HUES48 (cell line): Measurements from ENCODE around the gene PLEKHA1.

Experiments used
- H3K27ac ChIP-seq: one replicate; pipeline ENCODE4 v1.7.0; 2013; ENCODE audit warnings: low read depth, low read length, inconsistent platforms
- H3K27me3 ChIP-seq: 2 replicates; pipeline ENCODE4 v1.6.1; 2013; ENCODE audit warnings: mild to moderate bottlenecking, low read length; ENCODE audit not compliant: control insufficient read depth, insufficient read depth
- H3K36me3 ChIP-seq: 2 replicates; pipeline ENCODE4 v1.6.1; 2013; ENCODE audit warnings: low read length; ENCODE audit not compliant: control insufficient read depth, insufficient read depth
- H3K4me1 ChIP-seq: 2 replicates; pipeline ENCODE4 v1.6.1; 2013; ENCODE audit warnings: mild to moderate bottlenecking, low read length; ENCODE audit not compliant: control insufficient read depth, insufficient read depth
- H3K4me3 ChIP-seq: 2 replicates; pipeline ENCODE4 v1.5.1; 2013; ENCODE audit warnings: mild to moderate bottlenecking, low read depth, low read length
- H3K9ac ChIP-seq: 2 replicates; pipeline ENCODE4 v1.6.1; 2013; ENCODE audit warnings: mild to moderate bottlenecking, low read depth, low read length, moderate library complexity
- H3K9me3 ChIP-seq: 2 replicates; pipeline ENCODE4 v1.6.1; 2013; ENCODE audit warnings: low read length; ENCODE audit not compliant: control insufficient read depth, insufficient read depth

Gene PLEKHA1

GRCh38 chr10:122468926-122469781 lies 94.6 kb downstream of the PLEKHA1 start:
- Histone ChIP-seq H3K36me3 (no peaks in the 10 kb centered on the region), H3K9me3 (no peaks in the 10 kb centered on the region), H3K4me3 (no peak overlapping the region), H3K4me1 (peaks cover 4% of the 10 kb centered on the region), H3K9ac (no peak overlapping the region), H3K27ac (no peak overlapping the region), H3K27me3 (peaks cover 17% of the 10 kb centered on the region)

GRCh38 chr10:122469848-122470247 lies 95.3 kb downstream of the PLEKHA1 start:
- H3K9me3 ChIP-seq, result no peaks in the 10 kb centered on the region
- H3K9ac ChIP-seq, result no peak overlapping the region
- H3K36me3 ChIP-seq, result no peaks in the 10 kb centered on the region
- peaks cover 10% of the 10 kb centered on the region for H3K4me1 ChIP-seq
- H3K27me3 ChIP-seq, result peaks cover 10% of the 10 kb centered on the region
- H3K27ac ChIP-seq, result no peak overlapping the region
- no peak overlapping the region for H3K4me3 ChIP-seq

GRCh38 chr10:122471531-122472177 lies 97.1 kb downstream of the PLEKHA1 start:
- H3K36me3 ChIP-seq, result no peaks in the 10 kb centered on the region
- H3K4me3 ChIP-seq, result no peak overlapping the region
- H3K9me3 ChIP-seq, result no peaks in the 10 kb centered on the region
- no peak overlapping the region for H3K9ac ChIP-seq
- no peak overlapping the region for H3K27ac ChIP-seq
- no peaks in the 10 kb centered on the region for H3K27me3 ChIP-seq
- H3K4me1 ChIP-seq, result peaks cover 29% of the 10 kb centered on the region

GRCh38 chr10:122473116-122473515 lies 98.6 kb downstream of the PLEKHA1 start:
- Histone ChIP-seq H3K36me3 (no peaks in the 10 kb centered on the region), H3K4me3 (no peak overlapping the region), H3K27me3 (no peaks in the 10 kb centered on the region), H3K9me3 (no peaks in the 10 kb centered on the region), H3K27ac (no peak overlapping the region), H3K9ac (no peak overlapping the region), H3K4me1 (peaks cover 37% of the 10 kb centered on the region)

- Histone ChIP-seq H3K27ac (no peak overlapping the region), H3K36me3 (no peaks in the 10 kb centered on the region), H3K9ac (no peak overlapping the region), H3K4me3 (no peak overlapping the region), H3K9me3 (no peaks in the 10 kb centered on the region), H3K4me1 (peaks cover 44% of the 10 kb centered on the region), H3K27me3 (no peaks in the 10 kb centered on the region)
These were observed 99.8 kb downstream of the PLEKHA1 start for GRCh38 chr10:122474131-122474818.

GRCh38 chr10:122475100-122475499 lies 100.6 kb downstream of the PLEKHA1 start:
- no peak overlapping the region for H3K9ac ChIP-seq
- no peaks in the 10 kb centered on the region for H3K9me3 ChIP-seq
- H3K27me3 ChIP-seq, result no peaks in the 10 kb centered on the region
- H3K36me3 ChIP-seq, result no peaks in the 10 kb centered on the region
- H3K4me3 ChIP-seq, result no peak overlapping the region
- H3K27ac ChIP-seq, result no peak overlapping the region
- H3K4me1 ChIP-seq, result peaks cover 46% of the 10 kb centered on the region

GRCh38 chr10:122475591-122476332 lies 101.3 kb downstream of the PLEKHA1 start:
- Histone ChIP-seq H3K36me3 (no peaks in the 10 kb centered on the region), H3K27me3 (no peaks in the 10 kb centered on the region), H3K9ac (no peak overlapping the region), H3K4me1 (peaks cover 46% of the 10 kb centered on the region), H3K27ac (no peak overlapping the region), H3K9me3 (no peaks in the 10 kb centered on the region), H3K4me3 (no peak overlapping the region)

- Histone ChIP-seq H3K36me3 (no peaks in the 10 kb centered on the region), H3K27me3 (no peaks in the 10 kb centered on the region), H3K4me1 (peaks cover 46% of the 10 kb centered on the region), H3K9me3 (no peaks in the 10 kb centered on the region), H3K4me3 (no peak overlapping the region), H3K27ac (no peak overlapping the region), H3K9ac (no peak overlapping the region)
These were observed 101.8 kb downstream of the PLEKHA1 start for GRCh38 chr10:122476333-122476695.

- H3K4me1 ChIP-seq, result peaks cover 46% of the 10 kb centered on the region
- H3K27ac ChIP-seq, result no peak overlapping the region
- no peaks in the 10 kb centered on the region for H3K27me3 ChIP-seq
- no peak overlapping the region for H3K4me3 ChIP-seq
- no peaks in the 10 kb centered on the region for H3K36me3 ChIP-seq
- no peaks in the 10 kb centered on the region for H3K9me3 ChIP-seq
- H3K9ac ChIP-seq, result no peak overlapping the region
These were observed 102.9 kb downstream of the PLEKHA1 start for GRCh38 chr10:122477436-122477835.

- Histone ChIP-seq H3K27ac (no peak overlapping the region), H3K36me3 (no peaks in the 10 kb centered on the region), H3K9me3 (no peaks in the 10 kb centered on the region), H3K4me3 (no peak overlapping the region), H3K4me1 (peaks cover 44% of the 10 kb centered on the region), H3K27me3 (no peaks in the 10 kb centered on the region), H3K9ac (no peak overlapping the region)
These were observed 104.5 kb downstream of the PLEKHA1 start for GRCh38 chr10:122478971-122479370.
